ENCODE results near the gene B4GALNT2.
A peak's percentile ranks its signal among the peaks of the same experiment; 100 is the strongest.

B4GALNT2 gene

GRCh38 chr17:49104511-49105074, 28.0 kb upstream of the B4GALNT2 start:
- no peaks in the 10 kb centered on the region for H3K36me3 ChIP-seq (ENCODE audit: insufficient read depth, low read length)
- peaks cover 54% of the 10 kb centered on the region for H3K4me1 ChIP-seq (ENCODE audit: control insufficient read depth, insufficient read depth, low read length)
- H3K4me2 ChIP-seq (ENCODE audit: low read length): no peak overlapping the region
- no peak overlapping the region for H3K4me3 ChIP-seq (ENCODE audit: low read length)
- no peak overlapping the region for H3K9ac ChIP-seq (ENCODE audit: low read depth, low read length)
- no peaks in the 10 kb centered on the region for H3K9me3 ChIP-seq (replicated peaks; ENCODE audit: low read length)
- no peaks in the 10 kb centered on the region for H3K27me3 ChIP-seq (ENCODE audit: control insufficient read depth, insufficient read depth, low read length)

DNA sequence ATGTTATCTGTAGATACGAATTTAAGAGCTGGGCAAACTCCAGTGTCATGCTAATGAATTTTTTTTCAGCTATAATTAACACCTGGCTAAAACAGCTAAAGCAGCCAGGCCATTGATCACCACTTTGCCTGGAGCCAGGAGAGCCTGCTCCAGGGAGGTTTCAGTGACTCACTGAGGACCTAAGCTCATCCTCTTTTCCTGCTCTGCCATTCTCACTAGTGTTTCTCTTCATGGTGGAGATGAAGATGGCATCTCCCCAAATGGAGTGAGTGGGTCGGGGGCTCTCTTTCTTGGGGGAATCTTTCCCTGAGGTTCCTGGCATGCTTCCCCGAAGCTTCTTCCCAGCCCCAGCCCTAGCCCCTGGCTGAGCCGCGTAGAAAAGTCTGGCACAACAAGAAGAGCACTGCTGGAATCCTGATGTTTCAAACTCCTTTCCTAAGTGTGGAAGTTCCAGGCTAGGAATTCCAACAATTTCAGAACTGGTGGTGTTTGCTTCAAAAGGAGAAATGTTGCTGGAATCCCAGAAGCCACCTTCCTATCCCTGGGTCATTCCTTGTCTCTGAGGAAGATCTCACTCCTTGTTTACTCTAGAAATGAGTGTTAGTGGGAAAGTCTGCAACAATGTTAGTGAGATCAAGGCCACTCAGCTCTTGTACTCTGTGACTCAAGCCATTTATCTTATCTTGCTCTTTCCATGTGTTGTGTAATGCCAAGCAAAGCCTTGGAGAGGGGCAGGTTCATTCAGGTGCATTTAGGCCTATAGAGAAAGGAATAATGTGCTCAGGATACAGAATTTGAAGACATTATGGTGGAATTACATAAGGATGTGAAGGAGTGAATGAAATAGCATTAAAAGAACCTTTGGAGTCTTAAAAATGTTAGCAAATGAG, 26.0 kb upstream of the B4GALNT2 start:
- no peak overlapping the region for H3K9ac ChIP-seq (ENCODE audit: low read depth, low read length)
- no peaks in the 10 kb centered on the region for H3K36me3 ChIP-seq (ENCODE audit: insufficient read depth, low read length)
- H3K4me2 ChIP-seq (ENCODE audit: low read length): no peak overlapping the region
- H3K9me3 ChIP-seq (replicated peaks; ENCODE audit: low read length): no peaks in the 10 kb centered on the region
- no peak overlapping the region for H3K4me3 ChIP-seq (ENCODE audit: low read length)
- H3K27me3 ChIP-seq (ENCODE audit: control insufficient read depth, insufficient read depth, low read length): no peaks in the 10 kb centered on the region
- H3K4me1 ChIP-seq (ENCODE audit: control insufficient read depth, insufficient read depth, low read length): peaks cover 46% of the 10 kb centered on the region

GRCh38 chr17:49107211-49107557, 25.4 kb upstream of the B4GALNT2 start:
- H3K9me3 ChIP-seq (replicated peaks; ENCODE audit: low read length): no peaks in the 10 kb centered on the region
- peaks cover 39% of the 10 kb centered on the region for H3K4me1 ChIP-seq (ENCODE audit: control insufficient read depth, insufficient read depth, low read length)
- H3K4me3 ChIP-seq (ENCODE audit: low read length): no peak overlapping the region
- H3K36me3 ChIP-seq (ENCODE audit: insufficient read depth, low read length): no peaks in the 10 kb centered on the region
- H3K9ac ChIP-seq (ENCODE audit: low read depth, low read length): no peak overlapping the region
- H3K4me2 ChIP-seq (ENCODE audit: low read length): no peak overlapping the region
- H3K27me3 ChIP-seq (ENCODE audit: control insufficient read depth, insufficient read depth, low read length): no peaks in the 10 kb centered on the region

DNA sequence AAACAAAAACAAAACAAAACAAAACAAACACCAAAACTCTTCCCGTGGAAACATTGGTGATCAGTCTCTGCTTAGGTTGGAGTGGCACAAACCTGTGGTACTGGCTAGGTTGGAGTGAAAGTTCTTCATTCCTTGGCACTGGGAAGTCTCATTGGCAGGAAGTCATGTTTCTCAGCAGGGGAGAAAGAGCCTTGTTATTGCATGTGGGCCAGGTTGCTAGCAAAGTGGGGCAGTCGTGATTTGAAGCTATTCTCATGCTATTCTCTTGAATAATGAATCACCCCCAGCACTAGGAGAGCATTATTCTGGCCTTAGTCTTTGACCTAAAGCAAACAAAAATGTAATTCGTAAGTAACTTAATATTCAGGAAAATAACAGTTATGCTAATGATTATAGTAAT, 24.3 kb upstream of the B4GALNT2 start:
- no peak overlapping the region for H3K4me3 ChIP-seq (ENCODE audit: low read length)
- no peaks in the 10 kb centered on the region for H3K36me3 ChIP-seq (ENCODE audit: insufficient read depth, low read length)
- H3K4me2 ChIP-seq (ENCODE audit: low read length): peak overlapping the region; percentile 46
- peaks cover 36% of the 10 kb centered on the region for H3K4me1 ChIP-seq (ENCODE audit: control insufficient read depth, insufficient read depth, low read length)
- no peaks in the 10 kb centered on the region for H3K9me3 ChIP-seq (replicated peaks; ENCODE audit: low read length)
- peak overlapping the region; percentile 10 for H3K9ac ChIP-seq (ENCODE audit: low read depth, low read length)
- peaks cover 8% of the 10 kb centered on the region for H3K27me3 ChIP-seq (ENCODE audit: control insufficient read depth, insufficient read depth, low read length)

GRCh38 chr17:49110509-49110908, 22.1 kb upstream of the B4GALNT2 start:
- Histone ChIP-seq H3K4me1 (ENCODE audit: control insufficient read depth, insufficient read depth, low read length) (peaks cover 29% of the 10 kb centered on the region), H3K27me3 (ENCODE audit: control insufficient read depth, insufficient read depth, low read length) (peaks cover 25% of the 10 kb centered on the region), H3K4me2 (ENCODE audit: low read length) (no peak overlapping the region), H3K9ac (ENCODE audit: low read depth, low read length) (no peak overlapping the region), H3K4me3 (ENCODE audit: low read length) (no peak overlapping the region), H3K9me3 (replicated peaks; ENCODE audit: low read length) (no peaks in the 10 kb centered on the region), H3K36me3 (ENCODE audit: insufficient read depth, low read length) (no peaks in the 10 kb centered on the region)

GRCh38 chr17:49111934-49112333, 20.6 kb upstream of the B4GALNT2 start:
- Histone ChIP-seq H3K4me3 (ENCODE audit: low read length) (no peak overlapping the region), H3K9me3 (replicated peaks; ENCODE audit: low read length) (no peaks in the 10 kb centered on the region), H3K4me2 (ENCODE audit: low read length) (no peak overlapping the region), H3K27me3 (ENCODE audit: control insufficient read depth, insufficient read depth, low read length) (peaks cover 39% of the 10 kb centered on the region), H3K36me3 (ENCODE audit: insufficient read depth, low read length) (no peaks in the 10 kb centered on the region), H3K9ac (ENCODE audit: low read depth, low read length) (no peak overlapping the region), H3K4me1 (ENCODE audit: control insufficient read depth, insufficient read depth, low read length) (peaks cover 21% of the 10 kb centered on the region)

DNA sequence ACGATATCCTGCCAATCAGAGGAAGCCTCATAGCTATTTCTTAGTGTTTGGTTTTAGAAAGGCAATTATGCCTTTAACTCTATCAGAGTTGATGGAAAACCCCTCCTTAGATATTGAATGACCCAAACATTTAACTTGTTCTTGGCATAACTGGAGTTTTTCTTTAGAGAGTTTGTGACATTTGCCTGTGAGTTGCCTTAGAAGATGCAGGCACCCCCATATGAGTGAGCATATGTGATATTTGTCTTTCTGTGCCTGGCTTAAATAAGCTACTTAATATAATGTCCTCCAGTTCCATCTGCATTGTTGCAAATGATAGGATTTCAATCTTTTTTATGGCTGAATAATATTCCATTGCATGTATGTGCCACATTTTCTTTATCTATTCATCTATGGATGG, 19.6 kb upstream of the B4GALNT2 start:
- Histone ChIP-seq H3K9ac (ENCODE audit: low read depth, low read length) (no peak overlapping the region), H3K9me3 (replicated peaks; ENCODE audit: low read length) (no peaks in the 10 kb centered on the region), H3K36me3 (ENCODE audit: insufficient read depth, low read length) (no peaks in the 10 kb centered on the region), H3K4me2 (ENCODE audit: low read length) (no peak overlapping the region), H3K27me3 (ENCODE audit: control insufficient read depth, insufficient read depth, low read length) (peaks cover 46% of the 10 kb centered on the region), H3K4me3 (ENCODE audit: low read length) (no peak overlapping the region), H3K4me1 (ENCODE audit: control insufficient read depth, insufficient read depth, low read length) (peaks cover 11% of the 10 kb centered on the region)

- H3K36me3 ChIP-seq (ENCODE audit: insufficient read depth, low read length): no peaks in the 10 kb centered on the region
Observed at GRCh38 chr17:49114703-49115102, 17.9 kb upstream of the B4GALNT2 start.

DNA sequence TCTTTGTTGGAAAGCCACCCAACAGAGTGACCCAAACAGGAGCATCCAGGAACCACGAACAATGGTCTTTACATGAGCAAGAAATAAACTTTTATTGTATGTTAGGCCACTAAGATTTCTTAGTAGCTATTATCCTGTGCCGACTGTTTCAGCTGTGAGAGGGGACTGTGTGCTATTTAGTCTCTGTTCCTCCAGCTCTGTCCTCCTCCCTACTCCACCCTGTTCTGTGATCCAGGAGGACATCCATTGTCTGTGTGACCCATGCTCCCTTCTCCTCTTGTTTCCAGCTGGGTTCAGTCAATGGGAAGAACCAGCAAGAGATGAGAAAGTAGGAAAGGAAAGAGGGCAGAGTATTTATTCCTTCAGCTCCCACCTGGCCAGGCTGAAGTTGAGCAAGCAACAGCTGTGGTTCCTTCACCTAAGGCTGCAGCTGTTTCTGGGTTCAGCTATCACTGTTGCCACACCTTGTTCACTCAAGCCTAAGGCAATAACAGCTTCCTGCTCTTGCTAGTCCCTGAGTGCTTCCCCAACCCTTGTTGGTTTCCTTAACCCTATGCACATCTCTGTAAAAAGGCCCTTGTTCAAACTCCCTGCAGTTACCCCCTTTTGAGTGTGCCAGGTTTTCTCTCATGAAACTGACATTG, 14.9 kb upstream of the B4GALNT2 start:
- no peaks in the 10 kb centered on the region for H3K9me3 ChIP-seq (replicated peaks; ENCODE audit: low read length)
- H3K36me3 ChIP-seq (ENCODE audit: insufficient read depth, low read length): no peaks in the 10 kb centered on the region
- H3K4me2 ChIP-seq (ENCODE audit: low read length): no peak overlapping the region
- no peak overlapping the region for H3K9ac ChIP-seq (ENCODE audit: low read depth, low read length)
- H3K4me1 ChIP-seq (ENCODE audit: control insufficient read depth, insufficient read depth, low read length): no peaks in the 10 kb centered on the region
- H3K27me3 ChIP-seq (ENCODE audit: control insufficient read depth, insufficient read depth, low read length): peaks cover 68% of the 10 kb centered on the region
- H3K4me3 ChIP-seq (ENCODE audit: low read length): no peak overlapping the region

More at GRCh38 chr17:49114703-49115102, 17.9 kb upstream of the B4GALNT2 start:
- H3K27me3 ChIP-seq (ENCODE audit: control insufficient read depth, insufficient read depth, low read length): peaks cover 53% of the 10 kb centered on the region
- H3K9me3 ChIP-seq (replicated peaks; ENCODE audit: low read length): no peaks in the 10 kb centered on the region
- no peak overlapping the region for H3K9ac ChIP-seq (ENCODE audit: low read depth, low read length)
- no peak overlapping the region for H3K4me2 ChIP-seq (ENCODE audit: low read length)
- no peak overlapping the region for H3K4me3 ChIP-seq (ENCODE audit: low read length)
- no peaks in the 10 kb centered on the region for H3K4me1 ChIP-seq (ENCODE audit: control insufficient read depth, insufficient read depth, low read length)

GRCh38 chr17:49120166-49120565, 12.4 kb upstream of the B4GALNT2 start:
- Histone ChIP-seq H3K9ac (ENCODE audit: low read depth, low read length) (no peak overlapping the region), H3K27me3 (ENCODE audit: control insufficient read depth, insufficient read depth, low read length) (peaks cover 52% of the 10 kb centered on the region), H3K9me3 (replicated peaks; ENCODE audit: low read length) (no peaks in the 10 kb centered on the region), H3K36me3 (ENCODE audit: insufficient read depth, low read length) (no peaks in the 10 kb centered on the region), H3K4me1 (ENCODE audit: control insufficient read depth, insufficient read depth, low read length) (no peaks in the 10 kb centered on the region), H3K4me2 (ENCODE audit: low read length) (no peak overlapping the region), H3K4me3 (ENCODE audit: low read length) (no peak overlapping the region)

- no peaks in the 10 kb centered on the region for H3K4me1 ChIP-seq (ENCODE audit: control insufficient read depth, insufficient read depth, low read length)
- no peak overlapping the region for H3K4me2 ChIP-seq (ENCODE audit: low read length)
- peaks cover 36% of the 10 kb centered on the region for H3K27me3 ChIP-seq (ENCODE audit: control insufficient read depth, insufficient read depth, low read length)
Observed at GRCh38 chr17:49121696-49122292, 10.8 kb upstream of the B4GALNT2 start.

More at GRCh38 chr17:49121696-49122292, 10.8 kb upstream of the B4GALNT2 start:
- no peaks in the 10 kb centered on the region for H3K9me3 ChIP-seq (replicated peaks; ENCODE audit: low read length)
- H3K4me3 ChIP-seq (ENCODE audit: low read length): no peak overlapping the region
- no peak overlapping the region for H3K9ac ChIP-seq (ENCODE audit: low read depth, low read length)
- no peaks in the 10 kb centered on the region for H3K36me3 ChIP-seq (ENCODE audit: insufficient read depth, low read length)

All from skeletal muscle satellite cell (primary cell).